GM19328 (cell line): ENCODE data around the gene ZFR.

Experiments used
- ATAC-seq: cut with Tn5 transposase; IDR thresholded peaks from one replicate; pipeline ENCODE4 v1.9.1; 2021; ENCODE audit warnings: mild to moderate bottlenecking, moderate library complexity; ENCODE audit not compliant: unreplicated experiment

The ZFR gene

GRCh38 chr5:32444431-32445286 lies at the start of gene ZFR:
Gene ZFR (minus strand): TSS chr5:32444740. CDS start chr5:32444658, 82 bp downstream.
- ATAC-seq = peak; percentile 76

- ATAC-seq = no peak
Observed at GRCh38 chr5:32490972-32491557, 46.5 kb upstream of the ZFR start.

DNA sequence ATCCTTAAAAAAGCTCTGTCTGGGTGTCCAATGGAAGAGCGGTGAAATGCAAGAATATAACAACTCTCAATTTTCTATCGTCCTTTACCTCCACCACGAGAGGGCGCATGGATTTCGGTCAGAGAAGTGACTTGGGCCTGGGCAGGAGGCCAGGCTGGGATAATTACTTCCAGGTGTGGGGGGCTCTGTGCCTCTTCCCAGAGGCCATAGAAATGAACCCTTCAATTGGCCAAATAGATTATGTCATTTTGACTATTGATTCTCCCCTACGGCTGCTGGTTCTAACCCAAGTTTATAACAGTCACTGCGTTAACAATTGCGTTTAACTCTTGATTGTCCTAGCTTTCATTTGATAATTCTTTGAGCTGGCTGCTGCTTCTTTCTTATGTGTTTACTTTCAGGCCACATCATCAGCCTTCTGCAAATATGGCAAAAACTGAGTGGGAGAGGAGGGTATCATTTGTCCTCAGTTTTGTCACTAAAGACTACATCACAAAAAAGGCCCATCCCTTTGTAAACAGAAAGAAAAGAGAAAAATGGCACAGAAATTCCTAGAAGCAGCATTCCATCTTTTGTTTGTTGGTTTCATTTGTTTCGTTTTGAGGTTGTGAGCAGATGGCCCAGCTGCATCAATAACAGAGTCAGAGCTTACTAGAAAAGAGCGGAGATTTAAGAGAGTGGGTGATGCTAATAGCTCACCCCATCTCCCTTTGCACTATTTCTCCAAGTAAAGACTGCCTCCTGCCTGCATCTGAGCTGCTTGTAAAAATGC lies 45.4 kb upstream of the ZFR start:
- no peak for ATAC-seq

DNA sequence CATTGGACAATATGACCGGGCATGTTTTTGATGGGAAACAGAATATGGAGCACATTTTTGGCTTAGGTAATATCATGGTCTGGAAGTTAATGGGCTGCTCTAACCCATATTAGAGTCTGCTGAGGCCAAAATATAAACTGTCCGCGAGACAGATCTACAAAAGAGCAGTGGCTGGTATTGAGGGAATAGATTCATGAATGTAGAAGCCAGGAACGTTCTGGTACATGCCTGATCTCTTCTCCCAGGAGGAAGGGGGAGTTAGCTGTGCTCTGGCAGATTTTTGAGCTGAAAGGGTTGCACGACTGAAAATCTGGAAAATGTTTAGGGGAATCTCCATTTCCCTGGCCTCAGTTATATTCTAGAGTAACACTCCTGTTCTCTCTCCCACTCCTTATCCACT lies 42.9 kb upstream of the ZFR start:
- ATAC-seq = no peak

DNA sequence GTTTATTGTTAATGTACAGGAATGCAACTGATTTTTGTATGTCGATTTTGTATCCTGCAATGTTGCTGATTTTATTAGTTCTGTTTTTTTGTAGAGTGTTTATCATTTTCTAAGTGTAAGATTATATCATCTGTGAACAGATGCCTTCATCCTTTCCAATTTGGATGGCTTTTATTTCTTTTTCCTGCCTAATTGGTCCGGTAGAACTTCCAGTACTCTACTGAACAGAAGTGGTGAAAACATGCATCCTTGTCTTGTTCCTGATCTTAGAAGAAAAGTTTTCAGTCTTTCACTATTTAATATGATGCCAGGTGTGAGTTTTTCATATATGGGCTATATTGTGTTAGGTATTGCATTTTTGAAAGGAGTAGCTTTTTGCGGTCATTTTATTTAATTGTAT lies 42.5 kb upstream of the ZFR start:
- no peak for ATAC-seq

DNA sequence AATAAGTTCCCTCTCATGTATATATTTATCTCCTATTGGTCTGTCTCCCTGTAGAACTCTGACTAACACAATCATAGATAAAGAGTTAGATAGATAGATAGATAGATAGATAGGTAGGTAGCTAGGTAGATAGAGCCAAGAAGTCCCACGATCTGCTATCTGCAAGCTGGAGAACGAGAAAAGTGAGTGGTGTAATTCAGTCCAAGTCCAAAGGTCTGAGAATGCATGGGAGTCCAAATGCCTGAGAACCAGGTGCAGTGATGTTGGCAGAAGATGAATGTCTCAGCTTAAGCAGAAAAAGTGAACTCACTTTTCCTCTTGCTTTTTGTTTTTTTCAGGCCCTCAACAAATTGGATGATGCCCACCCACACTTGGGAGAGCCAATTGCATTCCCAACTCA lies 37.7 kb upstream of the ZFR start:
- ATAC-seq = no peak

GRCh38 chr5:32479096-32479495 lies 34.6 kb upstream of the ZFR start:
- ATAC-seq = no peak

DNA sequence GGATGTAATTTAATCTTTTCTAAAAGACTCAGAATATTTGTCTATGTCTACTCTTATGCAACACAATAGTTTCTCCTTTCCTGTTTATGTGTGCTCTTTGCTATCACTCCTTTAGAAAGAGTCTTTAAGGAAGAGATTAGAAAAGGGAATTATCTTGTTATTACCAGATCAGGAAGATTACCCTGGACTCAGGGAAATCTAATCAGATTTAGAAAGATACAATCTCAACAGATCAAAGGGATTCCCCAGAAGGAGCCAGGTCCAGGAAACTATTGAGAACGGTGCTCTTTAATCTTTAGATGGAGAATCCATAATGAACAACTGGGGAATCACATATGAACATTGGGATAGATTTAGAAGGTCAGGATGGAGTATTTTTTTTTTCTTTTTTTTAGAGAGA lies 32.4 kb upstream of the ZFR start:
- ATAC-seq = no peak

DNA sequence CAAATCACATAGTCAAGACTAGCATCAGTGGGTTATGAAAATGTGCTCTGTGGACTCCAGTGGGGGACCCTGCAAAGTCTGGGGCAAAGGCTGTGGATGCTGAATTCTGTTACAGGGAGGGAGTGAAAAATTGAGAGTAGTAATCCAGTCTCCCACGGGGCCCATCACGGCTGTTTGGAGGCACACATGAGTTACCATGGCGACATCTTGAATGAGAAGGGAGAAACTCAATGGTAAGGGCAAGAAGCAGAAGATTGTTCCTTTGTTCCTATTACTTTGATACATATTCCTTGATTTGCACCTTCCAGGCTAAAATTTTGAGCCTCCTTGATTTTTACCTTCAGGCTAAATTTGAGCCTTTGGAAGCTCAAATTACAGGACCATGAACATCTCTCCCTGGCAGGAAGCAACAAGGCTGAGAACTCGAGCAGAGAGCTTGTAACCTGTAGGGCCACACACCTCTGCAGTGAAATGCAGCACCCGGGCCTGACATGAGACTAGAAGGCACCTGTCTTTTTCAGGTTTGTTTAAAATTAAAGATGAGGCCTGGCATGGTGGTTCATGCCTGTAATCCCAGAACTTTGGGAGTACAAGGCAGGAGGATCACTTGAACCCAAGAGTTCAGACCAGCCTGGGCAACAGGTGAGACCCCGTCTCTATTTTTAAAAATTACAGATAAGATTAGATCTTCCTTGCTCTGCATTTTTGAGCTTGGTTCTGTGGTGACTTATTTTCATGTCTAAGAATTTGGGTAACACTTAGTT lies 31.0 kb upstream of the ZFR start:
- no peak for ATAC-seq

DNA sequence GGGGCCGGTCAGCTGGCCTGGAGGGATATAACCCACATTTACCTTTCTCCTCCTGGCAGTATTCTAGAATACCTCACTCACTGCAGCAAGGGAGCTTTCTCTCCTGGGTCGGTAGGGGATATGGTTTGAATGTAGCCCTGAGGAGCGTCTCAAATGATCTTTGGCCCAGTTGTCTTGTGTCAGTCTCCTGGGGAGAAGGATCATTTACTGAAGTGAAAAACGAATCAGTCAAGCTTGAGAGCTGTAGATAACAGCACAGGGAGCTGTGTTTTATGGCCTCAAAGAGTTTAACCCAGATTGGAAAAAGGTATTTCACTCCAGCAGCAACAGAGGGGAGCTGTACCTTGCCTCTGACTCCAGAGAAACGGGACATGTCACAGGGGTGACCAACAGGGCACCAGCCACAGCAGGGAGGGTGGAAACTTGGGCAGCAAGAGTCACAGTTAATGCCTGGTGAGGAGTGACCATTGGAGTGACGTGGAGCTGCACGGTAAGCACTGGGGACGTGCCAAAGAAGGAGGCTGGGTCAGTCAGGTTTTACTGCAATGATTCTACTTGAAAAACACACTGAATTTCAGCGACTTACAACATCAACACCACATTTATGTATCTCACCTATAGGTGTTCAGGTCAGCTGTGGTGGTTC lies 29.8 kb upstream of the ZFR start:
- no peak for ATAC-seq

GRCh38 chr5:32473072-32473471 lies 28.5 kb upstream of the ZFR start:
- no peak for ATAC-seq

- no peak for ATAC-seq
Observed at GRCh38 chr5:32471784-32472183, 27.2 kb upstream of the ZFR start.

DNA sequence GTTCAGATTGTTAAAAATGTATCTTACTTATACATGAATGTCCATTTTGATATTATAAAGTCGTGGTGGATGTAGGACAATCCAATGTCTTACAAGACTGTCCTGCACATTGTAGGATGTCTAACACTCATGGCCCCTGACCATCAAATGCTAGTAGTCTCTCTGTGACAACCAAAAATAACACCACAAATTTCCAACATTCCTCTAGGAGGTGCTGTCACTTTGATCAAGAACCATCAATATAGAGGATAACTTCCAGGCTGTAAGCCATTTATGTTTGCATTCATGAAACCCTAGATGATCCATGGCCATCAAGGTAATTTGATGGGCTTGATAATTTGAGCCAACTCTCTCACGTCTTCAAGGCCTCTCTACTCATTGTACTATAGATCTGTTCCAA lies 20.5 kb upstream of the ZFR start:
- ATAC-seq = no peak

- no peak for ATAC-seq
Observed at GRCh38 chr5:32462618-32463017, 18.1 kb upstream of the ZFR start.

GRCh38 chr5:32461441-32462120 lies 17.0 kb upstream of the ZFR start:
- no peak for ATAC-seq

- ATAC-seq = no peak
Observed at GRCh38 chr5:32460702-32461101, 16.2 kb upstream of the ZFR start.

DNA sequence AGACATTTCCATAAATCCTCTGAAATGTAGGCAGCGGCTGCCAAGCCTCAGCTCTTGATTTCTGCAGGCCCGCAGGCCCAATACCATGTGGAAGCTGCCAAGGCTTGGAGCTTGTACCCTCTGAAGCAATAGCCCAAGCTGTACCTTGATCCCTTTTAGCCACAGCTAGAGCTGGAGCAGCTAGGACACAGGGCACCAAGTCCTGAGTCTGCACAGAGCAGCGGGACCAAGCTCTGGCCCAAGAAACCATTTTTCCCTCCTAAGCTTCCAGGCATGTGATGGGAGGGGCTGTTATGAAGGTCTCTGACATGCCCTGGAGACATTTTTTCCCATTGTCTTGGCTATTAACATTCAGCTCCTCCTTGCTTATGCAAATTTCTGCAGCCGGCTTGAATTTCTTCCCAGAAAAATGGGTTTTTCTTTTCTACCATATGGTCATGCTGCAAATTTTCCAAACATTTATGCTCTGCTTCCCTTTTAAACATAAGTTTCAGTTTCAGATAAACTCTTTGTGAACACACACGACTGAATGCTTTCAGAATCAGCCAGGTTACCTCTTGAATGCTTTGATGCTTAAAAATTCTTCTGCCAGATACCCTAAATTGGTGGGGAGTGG lies 14.4 kb upstream of the ZFR start:
- ATAC-seq = no peak

GRCh38 chr5:32455311-32455710 lies 10.8 kb upstream of the ZFR start:
- no peak for ATAC-seq

DNA sequence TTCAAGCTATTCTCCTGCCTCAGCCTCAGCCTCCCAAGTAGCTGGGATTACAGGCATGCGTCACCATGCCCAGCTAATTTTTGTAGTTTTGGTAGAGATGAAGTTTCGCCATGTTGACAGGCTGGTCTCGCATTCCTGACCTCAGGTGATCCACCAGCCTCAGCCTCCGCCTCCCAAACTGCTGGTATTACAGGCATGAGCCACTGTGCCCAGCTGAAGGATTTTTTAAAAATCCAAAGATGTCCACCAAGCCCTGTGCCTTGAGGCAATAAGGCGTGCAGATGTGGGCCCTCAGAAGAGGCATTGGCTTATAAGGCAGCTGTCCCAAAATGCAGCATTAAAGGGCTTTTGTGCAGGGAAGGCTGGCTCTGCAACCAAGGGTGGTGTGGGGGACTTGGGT lies 10.3 kb upstream of the ZFR start:
- ATAC-seq = no peak

DNA sequence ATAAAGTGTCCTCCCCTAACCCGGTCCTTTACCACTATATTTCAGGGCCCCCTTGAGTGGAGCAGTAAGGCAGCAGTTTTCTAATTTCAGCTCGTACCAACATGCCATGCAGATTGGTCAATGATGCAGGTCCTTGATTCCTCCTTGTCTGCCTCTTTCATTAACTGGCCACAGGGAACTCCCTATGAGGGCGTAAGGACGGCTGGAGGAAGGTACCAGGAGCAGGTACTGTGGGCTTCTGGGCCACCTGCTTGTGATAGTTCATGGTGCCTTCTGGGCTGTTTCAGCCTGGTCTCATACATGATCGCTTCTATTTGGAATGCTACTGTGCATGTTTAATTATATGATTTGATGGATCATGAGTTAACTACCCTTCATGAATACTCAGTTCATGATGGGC lies 9.4 kb upstream of the ZFR start:
- ATAC-seq = no peak
